ENCODE measurements around the gene UGT3A2.

Gene UGT3A2

GRCh38 chr5:36009698-36010097 lies 57.0 kb downstream of the UGT3A2 start:
- DNase-seq (ENCODE audit: low read depth in 2 of 2, low spot score in 1 of 2): no peak

- DNase-seq (ENCODE audit: low read depth in 2 of 2, low spot score in 1 of 2): no peak
Observed at GRCh38 chr5:36007366-36007765, 59.3 kb downstream of the UGT3A2 start.

- no peak for DNase-seq (ENCODE audit: low read depth in 2 of 2, low spot score in 1 of 2)
Observed at GRCh38 chr5:36006163-36006562, 60.5 kb downstream of the UGT3A2 start.

- no peak for DNase-seq (ENCODE audit: low read depth in 2 of 2, low spot score in 1 of 2)
Observed at GRCh38 chr5:36001032-36001431, 65.7 kb downstream of the UGT3A2 start.

- no peak for DNase-seq (ENCODE audit: low read depth in 2 of 2, low spot score in 1 of 2)
Observed at GRCh38 chr5:35999547-35999946, 67.1 kb downstream of the UGT3A2 start.

- DNase-seq (ENCODE audit: low read depth in 2 of 2, low spot score in 1 of 2): no peak
Observed at GRCh38 chr5:35996076-35996475, 70.6 kb downstream of the UGT3A2 start.

GRCh38 chr5:35990941-35991611 lies 75.6 kb downstream of the UGT3A2 start, which contains the start of gene UGT3A1:
UGT3A1 (minus strand) TSS chr5:35991390; CDS start chr5:35991240, 150 bp downstream.
- DNase-seq (ENCODE audit: low read depth in 2 of 2, low spot score in 1 of 2): no peak

GRCh38 chr5:35990520-35990919 lies 76.2 kb downstream of the UGT3A2 start:
- no peak for DNase-seq (ENCODE audit: low read depth in 2 of 2, low spot score in 1 of 2)

GRCh38 chr5:35988529-35988928 lies 78.2 kb downstream of the UGT3A2 start:
- no peak for DNase-seq (ENCODE audit: low read depth in 2 of 2, low spot score in 1 of 2)

GRCh38 chr5:35987776-35988175 lies 78.9 kb downstream of the UGT3A2 start:
- DNase-seq (ENCODE audit: low read depth in 2 of 2, low spot score in 1 of 2): no peak

Data from stimulated activated CD8-positive, alpha-beta memory T cell treated with anti-CD3 and anti-CD28 coated beads, Interleukin-4, amount 100 ng/mL, for 4 hours (primary cell).